H1 (cell line): ENCODE measurements around the gene LY6G6D. TPM values are rescaled to one million over a fixed set of nuclear protein-coding genes. Genes with fewer than 3 reads are reported as not detected.

Source experiments
- CTCF ChIA-PET: fragments of 300-600 bp; sonication (Branson Sonifier 250); formaldehyde crosslinking; loops from one replicate; lab custom pipeline; 2021; ENCODE audit not compliant: partially characterized antibody; lab: Charles Lee
- POLR2A ChIA-PET: fragments of 300-600 bp; sonication (Branson Sonifier 250); formaldehyde crosslinking; loops from one replicate; lab custom pipeline; 2021; ENCODE audit warnings: inconsistent platforms; ENCODE audit not compliant: partially characterized antibody; lab: Charles Lee
- DNase-seq, 2 experiments: peaks; one replicate each; pipeline versions ENCODE4 v3.0.0 to v3.0.0-alpha.2; 2010 to 2022; ENCODE audit warnings: low spot score in 2 of 2, low read depth in 1 of 2, mixed read lengths in 1 of 2
- FAIRE-seq: peaks from 2 replicates; lab custom pipeline; 2011; peaks lifted over from hg19 to GRCh38; lab: Jason Lieb, UNC
- H2AFZ ChIP-seq: 2 replicates; pipeline ENCODE4 v1.8.1; 2012; ENCODE audit warnings: low read length, inconsistent platforms
- H2AK5ac ChIP-seq: 2 replicates; pipeline ENCODE4 v1.6.1; 2013; ENCODE audit warnings: low read depth, low read length
- H2BK120ac ChIP-seq: replicated peaks from 2 replicates; pipeline ENCODE3; 2013; ENCODE audit warnings: low read depth, low read length, inconsistent platforms
- H2BK12ac ChIP-seq: 2 replicates; pipeline ENCODE4 v1.6.1; 2013; ENCODE audit warnings: low read depth, low read length
- H2BK15ac ChIP-seq: 2 replicates; pipeline ENCODE4 v1.6.1; 2013; ENCODE audit warnings: low read length
- H2BK20ac ChIP-seq: 2 replicates; pipeline ENCODE4 v1.6.1; 2013; ENCODE audit warnings: low read length
- H2BK5ac ChIP-seq: 2 replicates; pipeline ENCODE4 v1.6.1; 2013; ENCODE audit warnings: low read depth, low read length
- H3K14ac ChIP-seq: 2 replicates; pipeline ENCODE4 v1.6.1; 2013; ENCODE audit warnings: inconsistent platforms; ENCODE audit not compliant: insufficient read length
- H3K18ac ChIP-seq: 2 replicates; pipeline ENCODE4 v1.6.1; 2013; ENCODE audit warnings: low read length; ENCODE audit errors: extremely low read depth
- H3K23ac ChIP-seq: 2 replicates; pipeline ENCODE4 v1.6.1; 2013; ENCODE audit warnings: inconsistent platforms; ENCODE audit not compliant: insufficient read length
- H3K23me2 ChIP-seq: 2 replicates; pipeline ENCODE4 v1.6.1; 2013; ENCODE audit warnings: low read depth, low read length
- H3K27ac ChIP-seq: 2 replicates; pipeline ENCODE4 v1.6.1; 2011; ENCODE audit warnings: low read depth, low read length, inconsistent platforms
- H3K27me3 ChIP-seq, 4 experiments: replicated peaks in 1 of 4; 1 replicate in 1 of 4; 2 replicates in 3 of 4; pipeline versions ENCODE4 v1.6.1 to v1.8.1; 2011 to 2013; ENCODE audit warnings: low read length in 3 of 4, mild to moderate bottlenecking in 3 of 4, inconsistent platforms in 2 of 4, mixed read lengths in 2 of 4, moderate library complexity in 1 of 4; ENCODE audit not compliant: control insufficient read depth in 3 of 4, insufficient read depth in 3 of 4; ENCODE audit errors: extremely low read depth in 1 of 4
- H3K36me3 ChIP-seq, 4 experiments: 2 replicates each; pipeline versions ENCODE4 v1.6.1 to v1.8.1; 2011 to 2013; ENCODE audit warnings: mild to moderate bottlenecking in 4 of 4, low read length in 3 of 4, moderate library complexity in 2 of 4, control low read depth in 1 of 4, inconsistent platforms in 1 of 4; ENCODE audit not compliant: insufficient read depth in 4 of 4, control insufficient read depth in 2 of 4
- H3K4ac ChIP-seq: replicated peaks from 2 replicates; pipeline ENCODE3; 2013; ENCODE audit warnings: low read length, low read depth, mixed read lengths, inconsistent platforms; ENCODE audit not compliant: insufficient read length
- H3K4me1 ChIP-seq, 4 experiments: replicated peaks in 1 of 4; 1 replicate in 1 of 4; 2 replicates in 3 of 4; pipeline versions ENCODE4 v1.6.1 to v1.8.1; 2011 to 2013; ENCODE audit warnings: low read length in 3 of 4, inconsistent platforms in 2 of 4, mixed read lengths in 1 of 4; ENCODE audit not compliant: insufficient read depth in 4 of 4, control insufficient read depth in 3 of 4
- H3K4me2 ChIP-seq, 2 experiments: 2 replicates each; pipeline versions ENCODE4 v1.6.1 to v1.8.1; 2011 to 2013; ENCODE audit warnings: low read depth in 2 of 2, low read length in 2 of 2, control low read depth in 1 of 2, inconsistent platforms in 1 of 2, mild to moderate bottlenecking in 1 of 2; ENCODE audit not compliant: insufficient read depth in 1 of 2
- H3K4me3 ChIP-seq, 4 experiments: fragments of 200-600, 300-600 bp in 1 of 4; sonication (generic), shearing (Covaris generic), sonication (Bioruptor Twin) in 1 of 4; 2 replicates each; pipeline versions ENCODE4 v1.5.1 to v1.8.1; 2011 to 2016; ENCODE audit warnings: low read length in 4 of 4, low read depth in 3 of 4, control low read depth in 2 of 4, inconsistent platforms in 2 of 4, mild to moderate bottlenecking in 2 of 4, mixed read lengths in 1 of 4, moderate library complexity in 1 of 4; ENCODE audit not compliant: insufficient read depth in 2 of 4; ENCODE audit errors: extremely low read depth in 1 of 4
- H3K56ac ChIP-seq: replicated peaks from 2 replicates; pipeline ENCODE3; 2013; ENCODE audit warnings: low read depth, mild to moderate bottlenecking, mixed read lengths, low read length, inconsistent platforms; ENCODE audit not compliant: insufficient read length
- H3K79me1 ChIP-seq: 2 replicates; pipeline ENCODE4 v1.6.1; 2013; ENCODE audit warnings: low read depth, low read length, control low read depth
- H3K79me2 ChIP-seq, 2 experiments: 2 replicates each; pipeline versions ENCODE4 v1.6.1 to v1.8.1; 2012 to 2013; ENCODE audit warnings: low read length in 2 of 2, mild to moderate bottlenecking in 2 of 2, inconsistent platforms in 1 of 2; ENCODE audit not compliant: insufficient read depth in 2 of 2, control insufficient read depth in 1 of 2
- H3K9ac ChIP-seq, 4 experiments: replicated peaks in 1 of 4; 1 replicate in 1 of 4; 2 replicates in 3 of 4; pipeline versions ENCODE4 v1.6.1 to v1.8.1; 2011 to 2013; ENCODE audit warnings: low read depth in 3 of 4, low read length in 3 of 4, control low read depth in 2 of 4, mild to moderate bottlenecking in 2 of 4, moderate library complexity in 2 of 4, inconsistent platforms in 1 of 4; ENCODE audit errors: extremely low read depth in 1 of 4
- H3K9me3 ChIP-seq, 2 experiments: 2 replicates each; pipeline versions ENCODE4 v1.6.1 to v1.8.1; 2012 to 2013; ENCODE audit warnings: mild to moderate bottlenecking in 2 of 2, moderate library complexity in 2 of 2, control low read depth in 1 of 2, inconsistent platforms in 1 of 2, low read depth in 1 of 2, low read length in 1 of 2, mixed read lengths in 1 of 2; ENCODE audit not compliant: insufficient read depth in 2 of 2
- H4K20me1 ChIP-seq, 2 experiments: replicated peaks in 1 of 2; 2 replicates each; pipeline versions ENCODE3 to v1.8.1; 2011 to 2013; ENCODE audit warnings: inconsistent platforms in 2 of 2, low read length in 2 of 2, mild to moderate bottlenecking in 1 of 2; ENCODE audit not compliant: insufficient read depth in 2 of 2, control insufficient read depth in 1 of 2
- H4K5ac ChIP-seq: 2 replicates; pipeline ENCODE4 v1.6.1; 2013; ENCODE audit warnings: low read length, low read depth, mixed read lengths, inconsistent platforms; ENCODE audit not compliant: insufficient read length
- H4K8ac ChIP-seq: 2 replicates; pipeline ENCODE4 v1.8.0; 2013; ENCODE audit warnings: mild to moderate bottlenecking, moderate library complexity, low read length, inconsistent platforms; ENCODE audit not compliant: insufficient read depth; ENCODE audit errors: extremely low read depth
- H4K91ac ChIP-seq: replicated peaks from 2 replicates; pipeline ENCODE3; 2013; ENCODE audit warnings: low read length, mixed read lengths, inconsistent platforms; ENCODE audit not compliant: insufficient read length
- HDAC6 ChIP-seq: IDR thresholded peaks from one replicate; pipeline ENCODE4 v1.7.1; 2012; ENCODE audit warnings: low read depth, mild to moderate bottlenecking, inconsistent platforms, low read length, moderate library complexity
- SP4 ChIP-seq: IDR thresholded peaks from 2 replicates; pipeline ENCODE4 v1.6.1; 2012; ENCODE audit warnings: low read length, inconsistent platforms
- WGBS, 2 experiments: shearing (Covaris generic) in 1 of 2; methylation state at CpG; one replicate each; pipeline versions ENCODE4 v1.1.6 to v1.1.7; 2013 to 2015; ENCODE audit warnings: low lambda C conversion rate in 2 of 2, mixed read lengths in 2 of 2, inconsistent platforms in 1 of 2, low coverage in 1 of 2, missing lambda C conversion rate in 1 of 2; ENCODE audit not compliant: insufficient replicate concordance in 2 of 2, insufficient coverage in 1 of 2, insufficient read length in 1 of 2; ENCODE audit errors: extremely low coverage in 1 of 2, missing lambda C conversion rate in 1 of 2; 5-methylcytosine and 5-hydroxymethylcytosine counted together
- polyA plus RNA-seq, 7 experiments: library from polyadenylated mRNA; depleted of rRNA in 3 of 7; stranded (reverse) in 5 of 7; unstranded in 2 of 7; fragments of >200 nt in 5 of 7; fragments of 200-250 nt in 2 of 7; gene quantifications; 1 replicate in 5 of 7; 2 replicates in 1 of 7; 4 replicates in 1 of 7; pipeline versions ENCODE4 v1.2.1 to v1.2.3, GENCODE V29; 2011 to 2013; ENCODE audit warnings: missing spikeins in 2 of 7, mixed read lengths in 2 of 7
- total RNA-seq: library from RNA; stranded (reverse); fragmentation: NEBNext Ultra II Directional; extraction: Animal tissue kit (Norgen Biotek cat#: 25700); gene quantifications from 2 replicates; pipeline ENCODE4 v1.2.1, GENCODE V29; 2021

LY6G6D gene
- total and polyA plus RNA-seq, 2 of the 8 experiments (the other 6 are each of a cell fraction or from before 2014, with no cell fraction given) = 1.8 TPM; not detected in 1

- Histone ChIP-seq H2BK120ac (no peak overlapping the region), H4K5ac (no peak overlapping the region), H2BK15ac (no peak overlapping the region), H3K56ac (no peak overlapping the region), H3K4ac (no peak overlapping the region), H3K4me3 (no peak overlapping the region), H3K36me3 (peaks cover 2 to 23% (median 15%) of the 10 kb centered on the region in 4 experiments; a peak in 5 of 8 replicates), H3K9me3 (no peaks in the 10 kb centered on the region), H3K4me1 (peaks cover 0 to 5% (median 4%) of the 10 kb centered on the region in 4 experiments; a peak in 5 of 7 replicates), H2BK20ac (no peak overlapping the region), H3K23ac (no peak overlapping the region), H2AK5ac (no peak overlapping the region), H3K9ac (no peak overlapping the region), H2BK5ac (no peak overlapping the region), H3K27me3 (peaks cover 3 to 10% (median 10%) of the 10 kb centered on the region in 4 experiments; a peak in 6 of 7 replicates), H3K18ac (no peak overlapping the region), H2BK12ac (no peak overlapping the region), H3K23me2 (peaks cover 6% of the 10 kb centered on the region; the same call in 1 of the 2 replicates), H3K14ac (no peak overlapping the region), H3K79me1 (no peaks in the 10 kb centered on the region), H4K91ac (no peak overlapping the region), H4K20me1 (no peaks in the 10 kb centered on the region), H3K27ac (no peak overlapping the region), H2AFZ (no peak overlapping the region), H3K4me2 (no peak overlapping the region), H4K8ac (no peak overlapping the region), H3K79me2 (no peaks in the 10 kb centered on the region)
- ChIA-PET POLR2A (interaction anchor here (1.2 to 1.5 kb wide), 2 partner anchors 54 to 166 kb away, joined by 3 to 4 read pairs; no protein-coding TSS in a partner anchor), CTCF (interaction anchor here (0.6 to 1.9 kb wide), 6 partner anchors 27 to 182 kb away, joined by 3 to 7 read pairs (median 4); partner anchors contain the start of gene LY6G6D)
- no peak for DNase-seq
- 87% methylated on average over 5 of the region's 5 CpGs; no CpG with 5 or more reads in 1 of the 2 experiments for WGBS, 2 experiments
- TF ChIP-seq SP4 (no peak), HDAC6 (no peak)
- no peak for FAIRE-seq
Observed at GRCh38 chr6:31686483-31686882, 28.7 kb upstream of the LY6G6D start.
